Natural killer cell (primary cell): ENCODE results near the gene GASK1A. TPM values are rescaled to one million over a fixed set of nuclear protein-coding genes. Genes with fewer than 3 reads are reported as not detected.
A peak's percentile ranks its signal among the peaks of the same experiment; 100 is the strongest.

ENCODE experiments used
- ATAC-seq, 3 donors: fragments of 150-1000 bp in 2 of 3; fragments of 200-7000 bp in 1 of 3; cut with Tn5 transposase; 1 replicate in 1 of 3; 2 replicates in 2 of 3; pipeline ENCODE4 v1.10.0; 2021; ENCODE audit warnings: mild to moderate bottlenecking in 2 of 3, moderate library complexity in 2 of 3
- DNase-seq, 2 donors: peaks; one replicate each; pipeline versions ENCODE4 v3.0.0 to v3.0.0-alpha.2; 2013 to 2021; ENCODE audit warnings: mixed read lengths in 1 of 2
- H3K27ac ChIP-seq: one replicate; pipeline ENCODE4 v1.5.1; 2013; ENCODE audit warnings: mild to moderate bottlenecking, low read length
- H3K27me3 ChIP-seq: one replicate; pipeline ENCODE4 v1.6.1; 2013; ENCODE audit warnings: low read length; ENCODE audit not compliant: control insufficient read depth, insufficient read depth
- H3K36me3 ChIP-seq: one replicate; pipeline ENCODE4 v1.6.1; 2013; ENCODE audit warnings: low read length; ENCODE audit not compliant: control insufficient read depth, insufficient read depth
- H3K4me1 ChIP-seq: one replicate; pipeline ENCODE4 v1.6.1; 2013; ENCODE audit warnings: low read length; ENCODE audit not compliant: control insufficient read depth, insufficient read depth
- H3K4me3 ChIP-seq: one replicate; pipeline ENCODE4 v1.5.1; 2013; ENCODE audit warnings: low read length
- H3K9me3 ChIP-seq: one replicate; pipeline ENCODE4 v1.6.1; 2013; ENCODE audit warnings: low read length; ENCODE audit not compliant: control insufficient read depth, insufficient read depth
- H3K27ac Mint-ChIP-seq, 2 donors: one replicate each; pipeline ENCODE4 v1.8.0; 2022; ENCODE audit warnings: mild to moderate bottlenecking in 2 of 2, mixed read lengths in 2 of 2, moderate library complexity in 1 of 2
- H3K27me3 Mint-ChIP-seq, 2 donors: one replicate each; pipeline ENCODE4 v1.8.0; 2022; ENCODE audit warnings: low read depth in 2 of 2, mixed read lengths in 2 of 2
- H3K36me3 Mint-ChIP-seq: one replicate; pipeline ENCODE4 v1.8.0; 2022; ENCODE audit warnings: mixed read lengths
- H3K4me1 Mint-ChIP-seq, 2 donors: one replicate each; pipeline ENCODE4 v1.8.0; 2022; ENCODE audit warnings: mixed read lengths in 2 of 2
- H3K4me3 Mint-ChIP-seq: one replicate; pipeline ENCODE4 v1.8.0; 2022; ENCODE audit warnings: mild to moderate bottlenecking, moderate library complexity, mixed read lengths
- H3K9me3 Mint-ChIP-seq, 2 donors: one replicate each; pipeline ENCODE4 v1.8.0; 2022; ENCODE audit warnings: mixed read lengths in 2 of 2
- CTCF ChIP-seq: fragments of 200-600 bp; IDR thresholded peaks from one replicate; pipeline ENCODE4 v1.8.0; 2022; ENCODE audit warnings: antibody characterized with exemption
- WGBS: methylation state at CpG from one replicate; pipeline ENCODE4 v1.1.7; 2013; ENCODE audit warnings: missing lambda C conversion rate; ENCODE audit not compliant: insufficient coverage; 5-methylcytosine and 5-hydroxymethylcytosine counted together
- intact Hi-C: fragments of 100-400 bp; cut with micrococcal nuclease; formaldehyde crosslinking; loops from one replicate; pipeline ENCODE4 v1.14.2; 2022
- total RNA-seq, 4 donors: library from RNA; stranded (reverse); fragments of 120-200 nt in 1 of 4; gene quantifications; one replicate each; pipeline versions ENCODE4 v1.2.3 to v1.2.4, GENCODE V29; 2013 to 2022

GASK1A gene
- total RNA-seq, 3 donors from 2014 or later (not counting 1 experiment from before 2014, with no cell fraction given) = 0.12 to 0.34 TPM; not detected in 1

DNA sequence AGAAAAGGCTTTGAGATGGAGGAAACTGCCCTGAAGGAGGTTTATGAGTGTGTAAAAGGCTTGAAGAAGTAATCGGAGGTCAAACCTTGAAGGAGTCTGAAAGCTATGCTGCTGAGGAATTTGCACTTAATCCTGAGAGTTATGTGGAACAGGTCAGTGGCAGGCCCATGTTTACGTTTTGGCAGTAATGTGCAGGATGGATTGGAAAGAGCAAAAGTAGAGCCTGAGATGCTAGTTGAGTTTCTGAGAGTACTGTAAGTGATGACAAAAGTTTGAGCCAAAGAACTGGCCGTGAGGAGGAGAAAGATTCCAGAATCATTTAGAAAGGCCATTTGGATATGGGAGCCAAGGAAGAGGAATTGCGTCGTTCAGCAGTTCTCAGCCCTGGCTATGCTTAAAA lies 3.2 kb upstream of the GASK1A start:
- no peak for DNase-seq
- Mint-ChIP-seq H3K27me3 (peaks cover 34 to 42% of the 10 kb centered on the region in 2 donors), H3K27ac (no peak overlapping the region), H3K4me3 (no peak overlapping the region), H3K36me3 (no peaks in the 10 kb centered on the region), H3K4me1 (peaks cover 7 to 8% of the 10 kb centered on the region in 2 donors), H3K9me3 (peaks cover 2 to 8% of the 10 kb centered on the region in 2 donors)
- H3K9me3 ChIP-seq = peaks cover 11% of the 10 kb centered on the region
- H3K36me3 ChIP-seq = no peaks in the 10 kb centered on the region
- peaks cover 9% of the 10 kb centered on the region for H3K4me1 ChIP-seq
- no peak for TF ChIP-seq CTCF
- H3K27ac ChIP-seq = no peak overlapping the region
- H3K27me3 ChIP-seq = peaks cover 9% of the 10 kb centered on the region
- intact Hi-C loops = no loop called here
- no peak for ATAC-seq
- 84% methylated on average over 5 of the region's 5 CpGs for whole genome bisulfite sequencing
- no peak overlapping the region for H3K4me3 ChIP-seq

DNA sequence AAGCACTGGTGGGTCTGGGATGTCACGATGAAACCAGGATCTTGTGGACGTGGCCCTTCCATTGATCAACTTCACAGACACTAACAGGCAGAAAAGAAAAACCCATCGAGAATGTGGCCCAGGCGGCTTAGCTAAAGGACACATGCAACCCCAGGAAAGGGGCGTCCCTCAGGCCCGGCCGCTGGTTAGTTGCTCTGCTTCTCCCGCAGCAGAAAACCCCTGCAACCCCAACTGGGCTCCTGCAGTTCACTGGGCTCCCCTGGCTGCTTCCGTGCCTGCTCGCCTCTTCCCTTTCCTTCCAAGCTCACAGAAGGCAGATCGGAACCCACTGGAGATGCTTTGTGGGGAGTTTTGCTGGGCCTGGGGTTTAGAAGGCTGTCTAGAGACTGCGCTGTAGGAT lies 1.1 kb downstream of the GASK1A start:
- Histone ChIP-seq H3K9me3 (no peaks in the 10 kb centered on the region), H3K4me1 (peaks cover 9% of the 10 kb centered on the region), H3K36me3 (no peaks in the 10 kb centered on the region), H3K27ac (no peak overlapping the region), H3K4me3 (no peak overlapping the region), H3K27me3 (peaks cover 10% of the 10 kb centered on the region)
- no peak for DNase-seq
- H3K27ac Mint-ChIP-seq = no peak overlapping the region
- no peak for TF ChIP-seq CTCF
- H3K27me3 Mint-ChIP-seq = peaks cover 43 to 52% of the 10 kb centered on the region in 2 donors
- H3K36me3 Mint-ChIP-seq = no peaks in the 10 kb centered on the region
- 92% methylated on average over 12 of the region's 12 CpGs for WGBS
- peak overlapping the region; percentile 35 for H3K4me3 Mint-ChIP-seq
- intact Hi-C loops = no loop called here
- peaks cover 7 to 8% of the 10 kb centered on the region in 2 donors for H3K4me1 Mint-ChIP-seq
- ATAC-seq = no peak
- H3K9me3 Mint-ChIP-seq = no peaks in the 10 kb centered on the region

- Histone ChIP-seq H3K27me3 (peaks cover 10% of the 10 kb centered on the region), H3K9me3 (no peaks in the 10 kb centered on the region), H3K27ac (no peak overlapping the region), H3K36me3 (no peaks in the 10 kb centered on the region), H3K4me3 (no peak overlapping the region), H3K4me1 (peaks cover 9% of the 10 kb centered on the region)
- ATAC-seq (no peak), DNase-seq (no peak)
- intact Hi-C loops = no loop called here
- Mint-ChIP-seq H3K27ac (no peak overlapping the region), H3K4me1 (peaks cover 7 to 8% of the 10 kb centered on the region in 2 donors), H3K9me3 (no peaks in the 10 kb centered on the region), H3K27me3 (peaks cover 38 to 52% of the 10 kb centered on the region in 2 donors), H3K36me3 (no peaks in the 10 kb centered on the region), H3K4me3 (no peak overlapping the region)
- 86% methylated on average over 6 of the region's 6 CpGs for WGBS
- no peak for TF ChIP-seq CTCF
Observed at GRCh38 chr3:42980909-42981308, 1.8 kb downstream of the GASK1A start.

- Histone ChIP-seq H3K4me1 (peaks cover 9% of the 10 kb centered on the region), H3K27me3 (peaks cover 10% of the 10 kb centered on the region), H3K27ac (no peak overlapping the region), H3K9me3 (no peaks in the 10 kb centered on the region), H3K4me3 (no peak overlapping the region), H3K36me3 (no peaks in the 10 kb centered on the region)
- intact Hi-C loops = no loop called here
- no peak overlapping the region for H3K27ac Mint-ChIP-seq
- no peaks in the 10 kb centered on the region for H3K36me3 Mint-ChIP-seq
- DNase-seq = no peak
- peaks cover 31 to 40% of the 10 kb centered on the region in 2 donors for H3K27me3 Mint-ChIP-seq
- no peak for TF ChIP-seq CTCF
- no peak overlapping the region for H3K4me3 Mint-ChIP-seq
- ATAC-seq = no peak
- no peaks in the 10 kb centered on the region for H3K9me3 Mint-ChIP-seq
- 87% methylated on average over 5 of the region's 6 CpGs for WGBS
- peaks cover 7 to 8% of the 10 kb centered on the region in 2 donors for H3K4me1 Mint-ChIP-seq
Observed at GRCh38 chr3:42982645-42983412, 3.7 kb downstream of the GASK1A start.
